ENCODE data around the gene KCND2.
"Not testable (repeated sequence)": the region's sequence is repeated elsewhere in the genome, so short reads cannot be mapped to it uniquely, and the experiment has no call there.

KCND2 gene

DNA sequence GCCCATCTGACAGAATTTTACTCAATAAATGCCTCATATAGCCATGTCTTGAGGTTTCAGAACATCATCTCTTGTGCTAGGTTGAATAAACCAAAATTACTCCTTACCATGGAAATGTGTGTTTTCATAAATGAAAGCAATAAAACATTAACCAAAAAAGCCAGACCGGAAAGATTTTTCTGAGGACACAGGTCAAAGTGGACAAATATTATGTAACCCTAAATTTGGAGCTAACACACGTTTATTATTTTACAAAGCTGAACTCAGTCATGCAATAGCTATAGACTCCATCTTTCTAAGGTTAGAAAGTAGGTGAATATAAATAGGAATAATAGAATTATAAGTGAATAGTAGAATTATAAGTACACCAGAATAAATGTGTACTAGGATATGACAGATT is 315.9 kb downstream of the KCND2 start:
- no peak for DNase-seq

DNA sequence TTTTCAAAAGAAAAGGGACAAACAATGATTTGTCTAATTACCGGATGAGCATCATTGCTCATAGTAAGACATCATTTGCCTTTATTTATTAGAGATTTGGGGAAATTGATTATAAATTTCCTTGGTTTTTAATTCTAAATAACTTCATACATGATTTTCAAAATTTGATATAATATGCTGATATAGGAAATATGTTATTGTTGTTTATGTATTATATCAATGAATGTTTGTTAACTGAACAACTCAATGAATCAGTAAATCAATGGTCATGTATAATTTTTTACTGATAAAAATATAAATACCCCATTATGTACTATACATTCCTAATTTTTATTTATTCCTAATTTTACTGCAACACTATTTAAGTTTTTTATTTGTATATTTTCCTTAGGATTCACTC is 327.6 kb downstream of the KCND2 start:
- DNase-seq = no peak

DNA sequence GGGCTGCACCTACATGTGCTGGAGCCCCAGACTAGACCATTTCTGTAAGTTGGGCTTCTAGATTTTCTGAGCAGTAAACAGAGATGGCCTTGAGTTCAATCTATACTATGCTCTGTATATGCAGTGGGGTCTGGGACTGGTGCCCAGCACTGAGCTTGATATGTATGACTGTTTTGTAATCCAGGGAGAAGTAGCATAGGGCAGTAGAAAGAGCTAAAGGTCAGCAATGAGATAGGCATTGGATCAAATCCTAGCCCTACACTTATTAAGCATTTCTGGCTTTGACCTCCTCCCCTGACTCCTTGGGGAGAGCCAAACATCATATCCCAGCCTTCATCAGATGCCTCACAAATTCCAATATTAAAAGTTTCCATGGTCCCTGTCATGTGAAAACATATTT is 330.4 kb downstream of the KCND2 start:
- no peak for DNase-seq

DNA sequence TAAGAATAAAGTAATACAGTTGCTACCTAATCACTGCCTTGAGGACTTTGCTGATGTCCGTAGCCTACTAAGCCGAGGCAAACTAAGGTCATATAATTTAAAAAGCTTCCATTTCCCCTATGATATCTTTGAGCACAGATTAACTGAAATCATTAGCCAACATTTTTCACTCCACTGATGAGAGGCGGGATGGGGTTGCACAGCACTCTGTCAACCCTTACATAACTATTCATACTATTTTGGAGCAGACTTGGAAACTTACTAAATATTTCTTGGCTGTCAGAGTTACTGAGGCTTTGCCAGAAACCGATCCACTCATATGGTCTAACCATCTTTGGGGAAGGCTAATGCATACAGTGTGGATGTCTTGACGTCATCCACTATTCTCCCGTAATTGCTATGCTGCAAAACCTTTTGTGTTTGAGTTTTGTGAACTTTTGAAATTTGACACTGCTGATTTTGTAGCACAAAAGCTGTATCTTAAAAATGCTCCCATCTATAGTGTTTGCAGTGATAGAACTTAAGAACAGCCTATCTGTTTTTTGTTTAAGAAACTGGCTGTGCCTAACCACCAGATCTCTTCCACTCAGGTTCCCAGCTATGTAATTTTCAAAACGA is 336.3 kb downstream of the KCND2 start:
- DNase-seq = no peak

DNA sequence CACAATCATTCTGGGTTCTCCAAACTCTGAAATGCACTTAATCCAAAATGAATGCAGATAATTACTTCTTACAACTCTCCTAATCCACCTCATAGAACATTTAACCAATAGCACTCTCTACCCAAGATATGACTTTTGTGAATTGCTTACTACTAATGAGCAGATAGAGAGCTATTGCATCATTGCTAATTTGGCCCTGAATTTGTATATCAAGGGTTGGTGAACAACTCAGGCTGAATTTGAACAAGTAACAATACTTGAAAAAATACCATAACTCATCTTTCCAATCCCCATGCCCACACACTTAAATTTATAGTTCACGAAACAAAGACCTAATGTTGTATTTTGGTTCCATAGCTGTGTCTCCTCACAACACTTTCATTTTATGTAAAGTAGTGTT is 339.0 kb downstream of the KCND2 start:
- DNase-seq = no peak

DNA sequence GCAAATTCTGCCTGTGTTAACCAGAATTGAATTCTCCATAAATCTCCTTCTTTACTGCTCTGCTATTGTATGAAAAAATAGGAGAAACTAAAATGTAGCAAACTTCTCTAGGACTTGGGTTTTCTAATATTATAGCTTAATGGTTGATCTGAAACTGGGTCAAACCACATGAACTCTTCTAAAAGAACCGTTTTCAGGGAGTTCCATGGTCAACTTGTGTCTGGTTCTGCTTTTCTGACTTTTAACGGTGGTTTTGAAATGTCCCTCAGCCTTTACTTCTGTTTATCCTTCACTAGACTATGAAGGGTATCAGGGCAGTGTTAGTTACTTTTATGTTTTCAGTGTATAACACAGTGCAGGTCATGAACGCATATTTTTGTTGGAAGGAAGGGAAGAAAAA is 342.7 kb downstream of the KCND2 start:
- no peak for DNase-seq

DNA sequence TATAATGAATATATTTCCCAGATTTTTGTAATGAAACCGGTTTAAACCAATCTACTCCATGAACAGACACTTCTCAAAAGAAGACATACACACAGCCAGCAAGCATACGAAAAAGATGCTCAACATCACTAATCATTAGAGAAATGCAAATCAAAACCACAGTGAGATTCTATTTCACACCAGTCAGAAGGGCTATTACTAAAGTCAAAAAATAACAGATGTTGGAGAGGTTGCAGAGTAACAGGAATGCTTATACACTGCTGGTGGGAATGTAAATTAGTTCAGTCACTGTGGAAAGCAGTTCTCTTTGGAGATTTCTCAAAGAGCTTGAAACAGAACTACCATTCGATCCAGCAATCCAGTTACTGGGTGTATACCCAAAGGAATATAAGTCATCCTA is 344.3 kb downstream of the KCND2 start:
- no peak for DNase-seq

DNA sequence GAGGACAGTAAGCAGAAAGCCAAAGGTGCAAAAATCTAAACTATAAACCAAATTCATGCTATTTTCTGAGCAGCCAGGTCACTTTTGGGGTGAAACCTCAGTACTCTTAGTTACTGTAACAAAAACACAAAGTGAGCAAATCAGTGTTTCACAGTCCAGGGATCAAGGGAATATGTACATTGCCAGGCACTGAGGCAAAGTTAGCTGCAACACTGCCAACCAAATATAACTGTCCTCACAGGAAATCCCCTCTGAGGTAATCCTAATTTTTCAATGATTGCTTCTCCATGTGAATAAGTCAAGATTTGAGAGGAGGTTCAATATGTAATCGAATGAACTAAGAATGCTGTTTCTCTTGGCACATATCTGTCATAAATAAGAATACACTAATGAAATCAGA is 355.3 kb downstream of the KCND2 start:
- DNase-seq = no peak

DNA sequence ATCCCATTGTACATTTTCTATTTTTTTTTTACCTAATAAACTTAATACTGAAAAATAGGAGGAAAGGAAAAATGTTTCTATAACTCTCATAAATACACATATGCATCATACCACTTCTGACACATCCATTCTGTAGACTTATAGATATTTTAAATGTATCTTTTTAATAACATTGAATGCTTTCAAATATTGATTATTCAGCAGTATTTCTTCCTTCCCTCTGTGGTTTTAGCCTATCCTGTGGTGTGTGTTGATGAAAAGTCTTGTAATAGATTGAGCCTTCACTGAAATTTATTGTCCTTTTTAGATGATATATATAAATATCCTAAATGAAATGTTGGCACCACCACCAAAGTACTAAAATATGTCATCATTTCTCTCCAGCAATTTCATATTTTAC is 366.9 kb downstream of the KCND2 start:
- no peak for DNase-seq

DNA sequence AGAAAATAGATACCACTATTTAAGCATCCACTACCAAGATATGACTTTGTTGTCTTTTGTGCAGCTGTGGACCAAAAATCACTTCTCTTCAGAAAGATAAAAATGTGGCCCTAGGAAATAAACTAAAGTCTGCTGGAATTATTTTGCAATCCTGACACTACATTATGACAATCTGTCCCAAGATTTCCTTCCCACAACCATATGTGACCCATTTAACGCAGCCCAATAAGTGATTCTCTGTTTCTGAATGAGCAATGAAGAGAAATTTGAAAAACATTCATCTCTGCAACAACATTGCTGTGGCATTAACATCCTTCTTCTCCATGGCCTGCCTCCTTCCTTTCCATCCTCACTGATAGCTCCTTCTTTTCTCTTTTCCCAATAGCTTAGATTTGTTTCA is 373.0 kb downstream of the KCND2 start:
- no peak for DNase-seq

DNA sequence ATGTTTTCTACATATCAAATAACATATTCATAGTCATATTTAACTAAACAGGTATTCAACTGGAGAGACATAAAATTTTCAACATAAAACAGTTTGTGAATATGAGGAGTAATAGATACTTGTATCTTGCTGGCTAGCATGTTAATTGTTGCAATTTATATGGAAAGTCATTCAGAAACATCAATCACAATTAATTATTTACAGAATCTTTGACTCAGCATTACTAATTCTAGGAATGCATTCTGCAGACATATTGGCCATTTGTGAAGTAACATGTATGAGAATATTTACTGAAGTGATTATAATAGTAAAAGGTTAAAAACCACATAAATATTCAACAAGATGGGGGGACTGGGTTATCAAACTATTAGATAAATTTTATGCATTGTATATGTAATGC is 381.3 kb downstream of the KCND2 start:
- DNase-seq = no peak

DNA sequence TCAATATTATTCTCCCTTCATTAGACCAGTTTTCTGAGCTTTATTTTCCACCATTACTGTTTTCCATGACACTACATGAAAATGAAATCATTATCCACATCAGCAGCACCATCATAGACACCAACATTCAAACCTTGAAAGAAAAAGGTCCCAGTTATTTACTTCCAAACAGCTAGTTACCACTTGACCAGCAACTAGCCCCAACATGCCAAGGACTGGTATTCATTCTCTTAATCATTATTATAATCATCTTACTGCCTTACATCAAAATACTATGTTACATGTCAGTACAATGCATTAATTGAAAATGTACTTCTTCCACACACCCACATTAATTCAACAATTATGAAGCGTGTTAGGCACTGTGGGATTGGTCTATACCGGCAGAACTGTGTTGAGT is 385.5 kb downstream of the KCND2 start:
- no peak for DNase-seq

DNA sequence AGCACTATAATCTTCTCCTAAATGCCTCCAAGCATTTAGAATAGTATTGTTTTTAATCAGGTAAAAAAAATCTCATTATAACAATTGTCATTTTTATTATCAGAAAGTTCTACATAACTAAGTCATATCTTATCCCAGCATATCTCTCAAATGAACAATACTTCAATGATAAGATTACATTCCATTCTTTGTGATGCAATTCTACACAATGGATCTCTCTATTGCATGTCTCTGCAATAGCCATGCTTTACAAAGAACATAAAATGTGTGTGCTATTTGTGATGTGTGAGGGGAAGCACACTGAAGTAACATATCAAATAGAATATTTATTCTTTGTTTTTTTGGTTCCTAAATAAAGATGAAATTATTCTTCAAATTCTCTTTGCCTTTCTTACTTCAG is 389.3 kb downstream of the KCND2 start:
- DNase-seq = no peak

DNA sequence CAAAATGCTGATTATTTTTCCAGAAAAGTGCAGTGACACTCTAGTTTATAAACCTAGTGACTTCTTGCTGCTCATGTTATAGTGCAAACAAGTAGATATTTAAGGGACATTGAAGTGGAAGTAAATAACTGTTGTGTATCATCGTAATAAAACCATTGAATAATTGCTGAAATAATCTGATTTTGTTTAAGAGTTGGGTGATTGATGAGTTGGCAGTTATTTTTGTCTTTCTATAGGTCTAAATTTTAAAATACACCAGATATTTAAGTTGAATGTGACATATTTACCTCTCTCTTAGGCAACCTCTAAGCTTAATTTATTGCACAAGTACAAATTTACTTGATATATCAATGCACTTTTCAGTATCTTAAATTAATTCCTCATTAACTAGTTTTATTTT is 392.1 kb downstream of the KCND2 start:
- no peak for DNase-seq

DNA sequence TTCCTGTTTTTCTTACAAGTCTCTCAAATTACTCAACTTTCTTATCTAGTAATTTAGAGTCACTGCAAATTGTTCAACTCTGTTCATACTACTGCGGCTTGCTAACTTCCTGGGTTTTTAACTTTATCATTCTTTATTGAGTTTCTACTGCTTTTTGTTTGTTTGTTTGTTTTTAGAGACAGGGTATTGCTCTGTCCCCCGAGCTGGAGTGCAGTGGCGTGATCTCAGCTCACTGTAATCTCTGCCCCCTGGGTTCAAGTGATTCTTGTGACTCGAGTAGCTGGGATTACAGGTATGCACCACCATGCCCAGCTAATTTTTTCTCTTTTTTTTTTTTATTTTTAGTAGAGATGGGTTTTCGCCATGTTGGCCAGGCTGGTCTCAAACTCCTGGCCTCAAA is 402.1 kb downstream of the KCND2 start:
- DNase-seq = no peak

DNA sequence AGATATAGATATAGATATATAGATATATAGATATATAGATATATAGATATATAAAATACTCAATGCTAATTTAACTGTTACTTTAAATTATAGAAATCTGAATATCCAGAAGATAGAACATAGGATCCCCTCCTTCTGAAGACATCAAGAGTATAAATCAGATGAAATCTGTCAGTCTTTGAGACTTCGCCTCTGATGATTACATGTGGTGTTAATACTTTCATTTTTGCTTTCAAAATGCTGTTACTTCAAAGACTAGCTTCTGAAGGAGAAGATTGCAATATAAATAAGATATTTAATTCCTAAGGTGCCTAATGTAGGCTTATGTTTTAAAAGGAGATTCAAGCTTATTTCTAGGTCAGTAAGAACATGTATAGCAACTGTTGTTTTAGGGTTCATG is 404.6 kb downstream of the KCND2 start:
- no peak for DNase-seq

DNA sequence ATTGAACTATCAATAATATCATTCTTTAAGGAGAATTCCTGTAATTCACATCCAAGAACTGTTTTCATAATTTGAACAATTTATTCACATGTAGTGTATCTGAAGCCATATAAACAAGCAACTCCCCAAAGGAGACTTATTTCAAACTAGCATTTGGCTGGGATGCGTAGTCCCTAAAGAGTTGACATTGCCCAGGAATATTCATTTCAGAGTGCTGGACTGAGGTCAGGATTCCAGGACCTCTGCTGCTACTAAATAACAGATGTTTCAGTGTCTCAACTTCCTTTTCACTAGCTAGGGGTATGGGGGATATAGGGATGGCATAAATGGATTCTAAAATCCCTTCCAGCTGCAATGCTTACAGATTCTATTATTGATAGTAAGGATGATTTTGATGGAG is 408.0 kb downstream of the KCND2 start:
- no peak for DNase-seq

DNA sequence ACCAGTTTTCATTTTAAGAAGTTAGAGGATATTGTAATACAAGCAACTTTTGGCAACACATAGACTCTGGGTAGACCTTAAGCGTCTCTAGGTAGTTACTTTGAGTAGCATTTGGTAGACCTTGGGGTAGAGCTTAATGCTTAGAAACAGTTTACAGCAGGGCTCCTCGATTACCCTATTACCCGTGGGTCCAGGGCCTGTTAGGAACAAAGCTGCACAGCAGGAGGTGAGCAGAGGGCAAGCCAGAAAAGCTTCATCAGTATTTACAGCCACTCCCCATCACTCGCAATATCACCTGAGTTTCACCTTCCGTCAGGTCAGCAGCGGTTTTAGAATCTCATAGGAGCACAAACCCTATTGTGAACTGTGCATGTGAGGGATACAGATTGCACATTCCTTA is 411.5 kb downstream of the KCND2 start:
- DNase-seq = no peak

DNA sequence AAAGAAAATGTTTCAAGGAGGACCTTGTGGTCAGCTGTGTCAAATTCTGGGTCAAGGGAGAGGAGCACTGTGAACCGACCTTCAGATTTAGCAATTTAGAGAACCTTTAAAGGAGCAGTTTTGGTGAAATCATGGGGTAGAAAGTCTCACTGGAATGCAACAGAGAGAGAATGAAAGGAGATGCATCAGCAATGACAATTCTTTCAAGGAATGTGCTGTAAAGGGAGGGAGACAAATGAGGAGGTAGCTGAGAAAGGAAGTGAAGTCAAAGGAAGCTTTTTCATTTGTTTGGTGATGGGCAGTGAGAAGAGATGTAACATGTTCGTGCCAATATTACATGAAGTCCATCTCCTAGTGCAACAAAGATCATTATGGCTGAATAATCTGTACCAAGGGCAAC is 418.9 kb downstream of the KCND2 start:
- no peak for DNase-seq

DNA sequence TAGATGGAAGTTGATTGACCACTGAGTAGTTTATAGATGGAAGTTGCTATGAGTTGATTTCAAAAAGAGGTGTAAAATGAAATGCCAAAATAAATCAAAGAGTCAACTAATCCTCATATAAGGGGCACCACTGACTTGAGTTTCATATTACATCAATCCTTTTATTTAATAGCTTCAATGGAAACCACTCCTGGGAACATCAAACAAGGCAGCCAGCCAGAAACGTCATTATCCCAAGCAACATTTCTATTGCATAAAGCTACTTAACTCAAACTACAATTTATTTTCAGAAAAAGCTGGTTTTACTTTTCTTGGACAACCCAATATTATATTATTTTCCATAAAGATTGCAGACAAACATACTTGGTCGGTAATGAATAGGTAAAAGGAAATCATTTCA is 422.9 kb downstream of the KCND2 start:
- DNase-seq = no peak

DNA sequence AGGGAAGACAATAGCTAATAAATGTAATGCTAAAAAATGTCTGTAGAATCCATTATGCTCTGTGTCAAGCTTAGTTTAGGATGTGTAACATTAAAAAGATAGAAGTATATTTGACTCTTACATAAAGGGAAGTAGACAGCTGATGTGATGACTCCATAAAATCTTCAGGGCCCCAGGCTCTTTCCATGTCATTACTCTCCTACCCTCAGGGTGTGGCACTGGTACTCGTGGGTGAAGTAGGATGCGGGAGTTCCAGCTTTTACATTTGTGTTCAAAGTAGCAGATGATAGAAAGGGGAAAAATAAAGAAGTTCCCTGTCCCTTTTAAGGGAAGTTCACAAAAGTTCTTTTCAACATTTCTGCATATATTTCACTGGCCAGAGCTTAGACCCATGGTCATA is 427.8 kb downstream of the KCND2 start:
- no peak for DNase-seq

DNA sequence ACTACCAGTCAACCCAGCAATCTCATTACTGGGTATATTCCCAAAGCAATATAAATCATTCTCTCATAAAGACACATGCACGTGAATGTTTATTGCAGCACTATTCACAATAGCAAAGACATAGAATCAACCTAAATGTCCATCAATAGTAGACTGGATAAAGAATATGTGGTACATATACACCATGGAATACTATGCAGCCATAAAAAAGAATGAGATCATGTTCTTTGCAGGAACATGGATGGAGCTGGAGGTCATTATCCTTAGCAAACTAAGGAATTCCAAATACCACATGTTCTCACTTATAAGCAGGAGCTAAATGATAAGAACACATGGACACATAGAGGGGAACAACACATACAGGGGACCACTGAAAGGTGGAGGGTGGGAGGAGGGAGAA is 429.4 kb downstream of the KCND2 start:
- not testable (repeated sequence) for DNase-seq

DNA sequence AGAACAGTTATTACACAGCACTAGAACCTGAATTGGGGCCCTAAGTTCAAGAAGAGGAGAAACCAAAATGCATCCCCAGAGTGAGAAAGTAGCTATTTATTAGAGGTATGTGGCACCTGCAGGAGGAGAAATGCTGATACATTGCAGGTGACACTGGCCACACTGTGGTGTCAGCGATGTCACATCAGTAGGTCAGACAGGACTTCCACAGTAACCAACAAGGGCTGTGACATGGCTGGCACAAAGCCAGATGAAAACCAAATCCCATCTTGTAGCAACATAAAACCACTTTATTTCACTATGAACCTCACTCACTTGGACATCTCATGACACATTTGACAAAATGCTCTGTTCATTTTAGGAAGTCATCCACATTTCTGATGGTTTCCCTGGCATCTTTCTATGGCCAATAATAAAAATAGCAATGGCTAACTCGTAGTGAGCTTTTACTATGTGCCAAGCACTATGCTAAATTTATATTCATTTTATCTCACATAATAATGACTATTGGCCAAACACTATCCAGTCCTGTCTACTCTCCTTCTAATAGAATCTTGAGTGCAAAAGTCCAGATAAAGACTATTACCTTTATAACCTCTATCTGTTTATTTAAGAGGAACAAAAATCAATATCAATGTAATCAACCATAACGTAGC is 430.7 kb downstream of the KCND2 start:
- DNase-seq = no peak

DNA sequence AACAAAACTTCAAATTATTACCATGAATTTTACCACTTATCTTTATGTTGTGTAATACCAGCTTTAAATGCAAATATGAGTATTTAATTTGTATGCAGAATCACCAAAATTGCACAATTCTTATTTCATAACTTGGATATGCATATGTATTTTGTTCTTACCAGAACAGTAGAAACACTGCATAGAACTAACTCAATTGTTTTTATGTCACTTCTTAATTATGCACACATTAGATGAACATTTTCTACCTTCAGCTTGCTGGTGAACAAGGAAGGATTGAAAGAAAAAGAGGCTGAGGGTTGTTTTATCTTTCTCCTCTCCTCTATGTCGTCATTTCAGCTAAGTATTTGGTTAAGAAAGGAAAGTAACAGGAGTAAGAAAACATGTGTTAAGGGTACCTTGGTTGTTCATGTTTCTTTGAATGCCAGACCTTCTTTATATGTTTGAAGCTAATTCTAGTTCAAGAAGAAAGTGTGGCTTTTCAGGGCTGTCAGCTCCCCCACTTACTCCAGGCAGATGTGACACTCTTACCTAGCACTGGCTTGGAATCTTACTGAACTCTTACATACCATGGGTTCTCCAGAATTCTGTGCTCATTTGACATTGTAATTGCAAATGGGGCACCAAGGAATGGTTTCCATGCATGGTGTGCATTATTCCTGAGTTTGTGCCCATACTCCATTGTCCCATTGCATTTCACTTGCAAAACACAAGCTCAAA is 436.4 kb downstream of the KCND2 start:
- DNase-seq = no peak

DNA sequence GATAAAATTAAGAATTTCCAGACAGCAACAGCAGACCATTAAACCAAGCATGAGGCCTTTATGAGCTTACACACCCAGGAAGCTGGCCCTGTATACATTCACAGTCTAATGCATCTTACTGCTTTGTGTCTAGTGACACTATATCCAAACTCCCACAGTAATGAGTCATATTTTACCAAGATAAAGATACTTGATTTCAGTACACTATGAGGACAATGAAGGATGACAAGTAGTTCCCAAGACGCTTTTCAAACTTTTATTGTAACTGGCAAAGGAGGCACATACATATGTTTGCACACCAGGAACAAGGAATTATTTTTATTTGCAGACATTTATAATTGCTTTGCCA is 437.0 kb downstream of the KCND2 start:
- no peak for DNase-seq

Measured in stimulated activated CD4-positive, alpha-beta T cell treated with anti-CD3 and anti-CD28 coated beads, Interleukin-4, amount 100 ng/mL, for 24 hours (primary cell).